ENCODE measurements around the gene CAMP.

Gene CAMP

DNA sequence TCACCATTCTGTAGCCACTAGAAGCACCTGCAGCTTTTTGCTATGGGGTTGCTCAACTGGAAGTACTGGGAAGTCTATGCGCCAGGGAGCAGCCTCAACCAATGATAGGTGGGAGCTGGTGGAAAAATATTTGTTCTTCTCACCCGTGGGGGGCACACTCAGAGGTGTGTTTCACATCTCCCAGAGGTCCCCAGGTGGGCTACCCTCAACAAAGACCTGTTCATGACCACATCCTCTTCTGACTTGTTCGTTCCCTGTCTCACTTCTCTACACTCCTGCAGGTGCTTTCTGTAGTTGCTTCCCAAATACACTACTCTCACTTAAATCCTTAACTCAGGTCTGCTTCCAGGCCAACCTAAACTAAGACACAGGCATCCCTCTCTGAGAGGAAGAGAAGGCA lies 3.6 kb downstream of the CAMP start:
- no peaks in the 10 kb centered on the region for H3K9me3 ChIP-seq (ENCODE audit: control insufficient read depth, insufficient read depth, low read length)
- no peaks in the 10 kb centered on the region; the same call in 1 of the 2 replicates for H3K4me1 ChIP-seq (ENCODE audit: insufficient read depth, low read length)
- H3K36me3 ChIP-seq (ENCODE audit: insufficient read depth, low read length): no peaks in the 10 kb centered on the region
- H3K9ac ChIP-seq (ENCODE audit: low read depth, low read length): no peak overlapping the region

GRCh38 chr3:48232232-48232631 lies 8.9 kb downstream of the CAMP start:
- Histone ChIP-seq H3K36me3 (ENCODE audit: insufficient read depth, low read length) (no peaks in the 10 kb centered on the region), H3K9ac (ENCODE audit: low read depth, low read length) (no peak overlapping the region), H3K4me1 (ENCODE audit: insufficient read depth, low read length) (peaks cover 6% of the 10 kb centered on the region; the same call in 1 of the 2 replicates), H3K9me3 (ENCODE audit: control insufficient read depth, insufficient read depth, low read length) (no peaks in the 10 kb centered on the region)

GRCh38 chr3:48232734-48233133 lies 9.4 kb downstream of the CAMP start:
- no peak overlapping the region for H3K9ac ChIP-seq (ENCODE audit: low read depth, low read length)

GRCh38 chr3:48233542-48233941 lies 10.2 kb downstream of the CAMP start:
- H3K36me3 ChIP-seq (ENCODE audit: insufficient read depth, low read length): no peaks in the 10 kb centered on the region
- H3K9ac ChIP-seq (ENCODE audit: low read depth, low read length): no peak overlapping the region
- H3K9me3 ChIP-seq (ENCODE audit: control insufficient read depth, insufficient read depth, low read length): no peaks in the 10 kb centered on the region
- peaks cover 6% of the 10 kb centered on the region; the same call in 1 of the 2 replicates for H3K4me1 ChIP-seq (ENCODE audit: insufficient read depth, low read length)

More at GRCh38 chr3:48232734-48233133, 9.4 kb downstream of the CAMP start:
- H3K9me3 ChIP-seq (ENCODE audit: control insufficient read depth, insufficient read depth, low read length): no peaks in the 10 kb centered on the region
- peaks cover 6% of the 10 kb centered on the region; the same call in 1 of the 2 replicates for H3K4me1 ChIP-seq (ENCODE audit: insufficient read depth, low read length)
- H3K36me3 ChIP-seq (ENCODE audit: insufficient read depth, low read length): no peaks in the 10 kb centered on the region

GRCh38 chr3:48236531-48236930 lies 13.2 kb downstream of the CAMP start:
- Histone ChIP-seq H3K4me1 (ENCODE audit: insufficient read depth, low read length) (peaks cover 17% of the 10 kb centered on the region), H3K36me3 (ENCODE audit: insufficient read depth, low read length) (no peaks in the 10 kb centered on the region), H3K9me3 (ENCODE audit: control insufficient read depth, insufficient read depth, low read length) (no peaks in the 10 kb centered on the region), H3K9ac (ENCODE audit: low read depth, low read length) (no peak overlapping the region)

- H3K9ac ChIP-seq (ENCODE audit: low read depth, low read length): no peak overlapping the region
- no peaks in the 10 kb centered on the region for H3K36me3 ChIP-seq (ENCODE audit: insufficient read depth, low read length)
- peaks cover 17% of the 10 kb centered on the region for H3K4me1 ChIP-seq (ENCODE audit: insufficient read depth, low read length)
- H3K9me3 ChIP-seq (ENCODE audit: control insufficient read depth, insufficient read depth, low read length): no peaks in the 10 kb centered on the region
These were observed 15.3 kb downstream of the CAMP start for GRCh38 chr3:48238531-48239085.

- peaks cover 17% of the 10 kb centered on the region for H3K4me1 ChIP-seq (ENCODE audit: insufficient read depth, low read length)
- no peaks in the 10 kb centered on the region for H3K9me3 ChIP-seq (ENCODE audit: control insufficient read depth, insufficient read depth, low read length)
- peaks cover 3% of the 10 kb centered on the region for H3K36me3 ChIP-seq (ENCODE audit: insufficient read depth, low read length)
- peak overlapping the region; percentile 88 for H3K9ac ChIP-seq (ENCODE audit: low read depth, low read length)
These were observed 17.0 kb downstream of the CAMP start for GRCh38 chr3:48240000-48240963.

- Histone ChIP-seq H3K9me3 (ENCODE audit: control insufficient read depth, insufficient read depth, low read length) (no peaks in the 10 kb centered on the region), H3K9ac (ENCODE audit: low read depth, low read length) (peak overlapping the region; percentile 88), H3K4me1 (ENCODE audit: insufficient read depth, low read length) (peaks cover 11% of the 10 kb centered on the region), H3K36me3 (ENCODE audit: insufficient read depth, low read length) (peaks cover 5% of the 10 kb centered on the region)
These were observed 18.6 kb downstream of the CAMP start for GRCh38 chr3:48241796-48242455.

- Histone ChIP-seq H3K4me1 (ENCODE audit: insufficient read depth, low read length) (peaks cover 16% of the 10 kb centered on the region), H3K9me3 (ENCODE audit: control insufficient read depth, insufficient read depth, low read length) (no peaks in the 10 kb centered on the region), H3K36me3 (ENCODE audit: insufficient read depth, low read length) (peaks cover 15% of the 10 kb centered on the region), H3K9ac (ENCODE audit: low read depth, low read length) (no peak overlapping the region)
These were observed 20.6 kb downstream of the CAMP start for GRCh38 chr3:48243886-48244285.

DNA sequence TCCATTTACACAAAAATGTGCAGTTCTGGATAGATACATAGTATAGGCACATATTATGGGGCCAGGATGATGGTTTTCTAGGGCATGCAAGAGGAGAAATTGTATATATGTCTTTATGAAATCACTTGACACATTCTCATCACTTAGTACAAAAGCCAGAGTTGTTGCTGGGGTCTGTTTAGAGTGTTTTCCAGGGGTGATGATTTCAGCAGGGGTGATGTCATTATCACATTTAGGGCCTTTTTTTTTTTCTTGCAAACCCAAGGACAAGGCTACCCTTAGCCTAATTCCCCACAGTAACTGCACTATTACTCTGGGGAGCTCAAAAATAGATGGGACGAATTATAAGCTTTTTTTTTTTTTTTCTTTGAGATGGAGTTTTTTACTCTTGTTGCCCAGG lies 21.2 kb downstream of the CAMP start:
- Histone ChIP-seq H3K36me3 (ENCODE audit: insufficient read depth, low read length) (peaks cover 15% of the 10 kb centered on the region), H3K9ac (ENCODE audit: low read depth, low read length) (no peak overlapping the region), H3K9me3 (ENCODE audit: control insufficient read depth, insufficient read depth, low read length) (no peaks in the 10 kb centered on the region), H3K4me1 (ENCODE audit: insufficient read depth, low read length) (peaks cover 15% of the 10 kb centered on the region)

GRCh38 chr3:48245136-48245535 lies 21.8 kb downstream of the CAMP start:
- H3K36me3 ChIP-seq (ENCODE audit: insufficient read depth, low read length): peaks cover 15% of the 10 kb centered on the region
- peaks cover 10% of the 10 kb centered on the region for H3K4me1 ChIP-seq (ENCODE audit: insufficient read depth, low read length)
- H3K9ac ChIP-seq (ENCODE audit: low read depth, low read length): no peak overlapping the region
- H3K9me3 ChIP-seq (ENCODE audit: control insufficient read depth, insufficient read depth, low read length): no peaks in the 10 kb centered on the region

GRCh38 chr3:48247401-48247811 lies 24.1 kb downstream of the CAMP start:
- no peak overlapping the region for H3K9ac ChIP-seq (ENCODE audit: low read depth, low read length)

GRCh38 chr3:48248095-48248850 lies 25.0 kb downstream of the CAMP start:
- Histone ChIP-seq H3K9me3 (ENCODE audit: control insufficient read depth, insufficient read depth, low read length) (no peaks in the 10 kb centered on the region), H3K4me1 (ENCODE audit: insufficient read depth, low read length) (peaks cover 6% of the 10 kb centered on the region), H3K36me3 (ENCODE audit: insufficient read depth, low read length) (peaks cover 20% of the 10 kb centered on the region), H3K9ac (ENCODE audit: low read depth, low read length) (no peak overlapping the region)

More at GRCh38 chr3:48247401-48247811, 24.1 kb downstream of the CAMP start:
- Histone ChIP-seq H3K9me3 (ENCODE audit: control insufficient read depth, insufficient read depth, low read length) (no peaks in the 10 kb centered on the region), H3K4me1 (ENCODE audit: insufficient read depth, low read length) (peaks cover 6% of the 10 kb centered on the region), H3K36me3 (ENCODE audit: insufficient read depth, low read length) (peaks cover 20% of the 10 kb centered on the region)

- H3K4me1 ChIP-seq (ENCODE audit: insufficient read depth, low read length): no peaks in the 10 kb centered on the region
- no peak overlapping the region for H3K9ac ChIP-seq (ENCODE audit: low read depth, low read length)
- H3K36me3 ChIP-seq (ENCODE audit: insufficient read depth, low read length): peaks cover 14% of the 10 kb centered on the region; the same call in 1 of the 2 replicates
- peaks cover 4% of the 10 kb centered on the region; the same call in 1 of the 2 replicates for H3K9me3 ChIP-seq (ENCODE audit: control insufficient read depth, insufficient read depth, low read length)
These were observed 33.3 kb downstream of the CAMP start for GRCh38 chr3:48256557-48256956.
